SJSA1 (cell line): ENCODE results near the gene WIF1. TPM values are rescaled to one million over a fixed set of nuclear protein-coding genes. Genes with fewer than 3 reads are reported as not detected.

ENCODE experiments used
- DNase-seq, 2 experiments: peaks; one replicate each; pipeline ENCODE4 v3.0.0-alpha.2; 2015 to 2020; ENCODE audit warnings: low spot score in 2 of 2, low read depth in 1 of 2
- H3K27ac ChIP-seq: fragments of 250-450 bp; sonication (Bioruptor Pico); 2 replicates; pipeline ENCODE4 v1.5.1; 2020; ENCODE audit warnings: mild to moderate bottlenecking, moderate library complexity
- H3K27me3 ChIP-seq: fragments of 250-450 bp; sonication (Bioruptor Pico); replicated peaks from 2 replicates; pipeline ENCODE4 v1.5.1; 2020; ENCODE audit warnings: mild to moderate bottlenecking, moderate library complexity
- H3K36me3 ChIP-seq: fragments of 250-450 bp; sonication (Bioruptor Pico); 2 replicates; pipeline ENCODE4 v1.5.1; 2020; ENCODE audit warnings: mild to moderate bottlenecking
- H3K4me1 ChIP-seq: fragments of 250-450 bp; sonication (Bioruptor Pico); replicated peaks from 2 replicates; pipeline ENCODE4 v1.6.1; 2021; ENCODE audit warnings: mild to moderate bottlenecking
- H3K4me3 ChIP-seq: fragments of 250-450 bp; sonication (Bioruptor Pico); 2 replicates; pipeline ENCODE4 v1.5.1; 2020; ENCODE audit warnings: mild to moderate bottlenecking
- H3K9me3 ChIP-seq: fragments of 250-450 bp; sonication (Bioruptor Pico); replicated peaks from 2 replicates; pipeline ENCODE4 v1.5.1; 2020; ENCODE audit warnings: mild to moderate bottlenecking
- total RNA-seq: library from RNA; depleted of rRNA; stranded (reverse); fragments of >200 nt; shearing (Covaris generic); gene quantifications from 2 replicates; pipeline ENCODE4 v1.2.3, GENCODE V29; 2014

The WIF1 gene
- total RNA-seq, 1 experiment from 2014 or later = not detected

DNA sequence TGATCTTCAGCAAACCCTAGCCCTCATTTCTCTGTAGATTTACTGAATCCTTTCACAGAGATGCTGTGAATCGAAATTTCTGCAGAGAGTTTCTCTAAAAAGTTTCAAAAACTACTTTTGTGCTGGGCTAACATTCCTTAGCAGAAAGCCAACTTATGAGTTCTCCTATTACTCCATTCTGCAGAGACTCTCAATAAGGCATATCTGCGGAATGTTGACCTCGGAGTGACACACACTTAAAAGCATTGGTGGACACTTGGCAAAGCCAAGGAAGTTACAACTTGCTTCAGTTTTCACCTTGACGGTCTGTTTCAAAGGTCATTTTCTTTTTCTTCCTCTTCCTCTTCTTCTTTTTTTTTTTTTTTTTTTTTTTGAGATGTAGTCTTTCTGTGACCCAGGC is 75.8 kb downstream of the WIF1 start:
- no peak overlapping the region for H3K27ac ChIP-seq

GRCh38 chr12:65039301-65039700 is 81.8 kb downstream of the WIF1 start:
- no peak for DNase-seq
- H3K27me3 ChIP-seq = no peaks in the 10 kb centered on the region; the same call in 1 of the 2 replicates
- H3K36me3 ChIP-seq = no peaks in the 10 kb centered on the region
- no peak overlapping the region for H3K27ac ChIP-seq
- no peaks in the 10 kb centered on the region for H3K9me3 ChIP-seq
- no peak overlapping the region for H3K4me3 ChIP-seq
- no peaks in the 10 kb centered on the region for H3K4me1 ChIP-seq

More for the DNA sequence above, 75.8 kb downstream of the WIF1 start:
- H3K9me3 ChIP-seq = no peaks in the 10 kb centered on the region
- no peaks in the 10 kb centered on the region for H3K4me1 ChIP-seq
- DNase-seq = no peak
- H3K36me3 ChIP-seq = no peaks in the 10 kb centered on the region
- no peak overlapping the region for H3K4me3 ChIP-seq
- peaks cover 6% of the 10 kb centered on the region for H3K27me3 ChIP-seq

DNA sequence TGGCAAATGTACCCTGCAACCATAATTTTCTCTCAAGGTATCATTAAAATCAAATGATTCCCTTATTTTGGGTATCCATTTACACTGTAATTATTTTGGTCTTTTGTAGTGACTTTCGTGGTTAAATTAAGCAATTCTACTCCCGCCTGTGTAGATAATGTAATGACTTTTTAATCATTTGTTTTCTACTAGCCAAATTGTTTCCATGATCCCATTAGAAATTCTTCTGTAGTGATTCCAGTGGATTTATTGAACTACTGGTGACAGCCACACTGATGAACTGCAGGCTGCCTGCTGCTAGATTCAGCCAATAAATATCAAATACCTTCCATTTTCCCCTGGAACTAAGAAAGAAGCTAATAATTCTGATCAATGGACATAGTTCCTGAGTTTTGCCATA is 96.0 kb downstream of the WIF1 start:
- Histone ChIP-seq H3K27ac (no peak overlapping the region), H3K36me3 (no peaks in the 10 kb centered on the region), H3K4me3 (no peak overlapping the region), H3K4me1 (no peaks in the 10 kb centered on the region), H3K9me3 (no peaks in the 10 kb centered on the region), H3K27me3 (0 out of 2 replicates have a peak, but pooled peaks cover 5% of the 10 kb centered on the region)
- DNase-seq = no peak

DNA sequence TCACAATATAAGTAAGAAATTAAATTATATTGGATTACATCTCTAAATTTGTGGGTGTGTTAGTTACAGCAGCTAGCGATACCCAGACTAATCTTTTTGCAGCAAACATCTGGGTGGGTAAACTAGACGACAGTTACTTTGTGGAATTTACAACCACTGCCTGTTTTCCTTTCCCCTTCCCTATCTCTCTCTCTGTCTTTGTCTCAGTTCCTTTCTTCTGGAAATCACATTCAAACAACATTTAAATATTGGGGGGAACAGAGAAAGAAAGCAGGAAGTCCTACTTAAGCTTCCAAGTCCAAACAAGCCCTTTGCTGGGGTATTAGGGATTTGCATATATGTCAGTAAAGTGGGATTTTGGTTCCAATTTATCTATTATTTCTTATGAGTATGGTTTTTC is 97.6 kb downstream of the WIF1 start:
- H3K27ac ChIP-seq = no peak overlapping the region
- no peaks in the 10 kb centered on the region for H3K36me3 ChIP-seq
- no peaks in the 10 kb centered on the region for H3K9me3 ChIP-seq
- H3K4me1 ChIP-seq = no peaks in the 10 kb centered on the region
- H3K4me3 ChIP-seq = no peak overlapping the region
- H3K27me3 ChIP-seq = 0 out of 2 replicates have a peak, but pooled peaks cover 5% of the 10 kb centered on the region
- DNase-seq = no peak

GRCh38 chr12:65022960-65023359 is 98.1 kb downstream of the WIF1 start:
- Histone ChIP-seq H3K27ac (no peak overlapping the region), H3K4me3 (no peak overlapping the region), H3K36me3 (no peaks in the 10 kb centered on the region), H3K4me1 (no peaks in the 10 kb centered on the region), H3K27me3 (peaks cover 5% of the 10 kb centered on the region; the same call in 1 of the 2 replicates), H3K9me3 (no peaks in the 10 kb centered on the region)
- DNase-seq = no peak

DNA sequence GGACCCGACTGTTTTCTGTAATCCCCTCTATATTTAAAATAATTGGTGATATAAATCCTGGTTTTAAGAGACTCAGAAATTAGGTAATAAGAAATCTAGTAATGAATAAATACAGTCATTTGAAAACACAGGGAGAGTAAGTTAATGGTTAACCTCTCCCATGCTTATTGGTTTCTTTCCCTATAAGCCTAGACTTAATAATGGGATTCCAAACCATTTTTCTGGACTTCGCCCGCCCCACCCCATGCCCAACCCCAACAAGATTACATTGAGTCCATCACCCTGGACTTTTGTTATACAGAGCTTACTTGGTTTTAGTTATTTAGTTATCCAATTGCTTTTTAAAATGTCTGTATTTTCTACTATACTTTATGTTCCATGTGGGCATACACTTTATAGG is 98.7 kb downstream of the WIF1 start:
- H3K4me1 ChIP-seq = no peaks in the 10 kb centered on the region
- H3K36me3 ChIP-seq = no peaks in the 10 kb centered on the region
- H3K27ac ChIP-seq = no peak overlapping the region
- no peaks in the 10 kb centered on the region for H3K9me3 ChIP-seq
- peaks cover 5% of the 10 kb centered on the region; the same call in 1 of the 2 replicates for H3K27me3 ChIP-seq
- H3K4me3 ChIP-seq = no peak overlapping the region
- no peak for DNase-seq

DNA sequence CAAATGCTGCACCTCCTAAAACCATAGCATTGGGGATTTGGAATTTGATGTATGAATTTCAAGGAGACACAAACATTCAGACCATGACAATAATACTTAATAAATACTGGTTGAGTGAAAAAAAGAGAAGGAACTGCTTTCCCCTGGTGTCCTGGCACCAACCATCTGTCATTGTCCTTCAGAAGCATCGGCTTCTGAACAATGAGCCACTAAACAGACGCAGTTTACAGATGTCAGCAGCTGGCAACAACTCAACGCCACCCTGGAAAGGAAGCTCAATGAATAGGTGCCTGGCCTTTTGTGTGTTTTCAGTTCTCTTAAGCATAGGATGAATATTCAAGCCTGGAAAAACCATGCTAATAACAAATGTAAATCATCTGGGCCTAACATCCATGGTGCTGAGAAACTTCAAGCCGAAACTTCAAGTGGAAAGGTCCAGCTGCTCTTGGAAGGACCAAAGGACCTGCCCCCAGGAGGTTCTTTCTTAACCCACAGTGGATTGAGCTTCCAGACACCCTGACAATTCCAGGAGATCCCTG is 101.3 kb downstream of the WIF1 start:
- Histone ChIP-seq H3K27me3 (peaks cover 6% of the 10 kb centered on the region), H3K9me3 (no peaks in the 10 kb centered on the region), H3K4me3 (no peak overlapping the region), H3K27ac (no peak overlapping the region), H3K36me3 (no peaks in the 10 kb centered on the region), H3K4me1 (no peaks in the 10 kb centered on the region)
- DNase-seq = no peak

- no peak for DNase-seq
- H3K27ac ChIP-seq = no peak overlapping the region
- peaks cover 10% of the 10 kb centered on the region for H3K27me3 ChIP-seq
- no peak overlapping the region for H3K4me3 ChIP-seq
- no peaks in the 10 kb centered on the region for H3K9me3 ChIP-seq
- no peaks in the 10 kb centered on the region for H3K36me3 ChIP-seq
- no peaks in the 10 kb centered on the region for H3K4me1 ChIP-seq
These were observed 104.0 kb downstream of the WIF1 start for GRCh38 chr12:65016881-65017650.

- no peak for DNase-seq
- Histone ChIP-seq H3K4me1 (no peaks in the 10 kb centered on the region), H3K27me3 (peaks cover 10% of the 10 kb centered on the region), H3K4me3 (no peak overlapping the region), H3K27ac (no peak overlapping the region), H3K9me3 (no peaks in the 10 kb centered on the region), H3K36me3 (no peaks in the 10 kb centered on the region)
These were observed 105.3 kb downstream of the WIF1 start for GRCh38 chr12:65015850-65016249.

DNA sequence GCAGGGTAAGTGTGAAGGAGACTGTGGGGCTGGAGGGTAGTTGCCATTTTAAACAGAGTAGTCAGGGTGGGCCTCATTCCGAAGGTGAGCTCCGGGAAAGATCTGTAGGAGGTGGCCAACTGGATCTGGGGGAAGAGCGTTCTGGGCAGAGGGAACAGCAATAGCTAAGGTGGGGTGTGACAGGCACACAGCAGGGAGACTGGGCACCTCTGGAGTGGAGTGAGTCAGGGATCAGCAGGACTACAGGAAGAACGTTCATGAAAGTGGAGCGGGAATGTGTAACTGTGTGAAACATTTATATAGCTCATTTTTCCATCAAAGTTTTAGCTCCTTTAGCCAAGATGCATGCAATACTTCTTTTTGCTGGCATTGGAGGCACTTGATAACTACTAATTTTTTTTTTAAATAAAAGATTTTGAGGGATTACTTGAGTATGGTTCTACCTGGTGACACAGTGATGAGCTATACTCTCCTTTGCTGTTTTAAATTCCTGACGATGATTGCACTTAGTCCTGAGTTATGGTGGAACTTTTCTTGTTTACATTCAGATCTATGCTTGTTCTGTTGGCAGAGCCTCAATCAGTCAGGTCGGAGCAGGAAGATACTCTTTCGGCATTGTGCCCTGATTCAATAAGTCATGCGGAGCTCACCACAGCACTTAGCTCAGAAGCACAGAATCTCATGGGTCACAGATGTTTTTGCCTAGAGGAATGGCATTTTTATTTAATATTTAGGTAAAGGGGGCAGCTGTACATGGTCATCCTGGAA is 106.4 kb downstream of the WIF1 start:
- no peaks in the 10 kb centered on the region for H3K9me3 ChIP-seq
- H3K27ac ChIP-seq = no peak overlapping the region
- H3K27me3 ChIP-seq = peaks cover 10% of the 10 kb centered on the region
- no peaks in the 10 kb centered on the region for H3K36me3 ChIP-seq
- DNase-seq = no peak
- H3K4me3 ChIP-seq = no peak overlapping the region
- H3K4me1 ChIP-seq = no peaks in the 10 kb centered on the region

DNA sequence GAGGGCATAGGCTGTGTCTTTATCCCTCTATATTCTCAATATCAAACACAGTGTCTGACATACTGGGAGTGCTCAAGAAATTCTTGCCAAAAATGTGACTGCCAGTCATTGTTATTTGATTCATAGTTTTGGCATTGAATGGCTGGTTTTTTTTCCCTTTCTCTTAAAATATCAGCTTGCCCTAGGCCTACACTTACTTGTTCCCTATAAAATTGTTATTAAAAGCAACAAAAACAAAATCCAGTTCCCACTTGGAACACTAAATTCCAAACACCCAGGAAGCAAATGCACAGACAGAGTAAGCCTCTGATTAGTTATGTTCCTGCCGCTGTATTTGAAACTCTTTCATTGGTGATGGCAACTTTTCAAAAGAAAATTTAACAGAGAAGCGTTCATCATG is 110.7 kb downstream of the WIF1 start:
- no peak for DNase-seq
- H3K4me3 ChIP-seq = no peak overlapping the region
- H3K9me3 ChIP-seq = no peaks in the 10 kb centered on the region
- no peaks in the 10 kb centered on the region for H3K4me1 ChIP-seq
- H3K27ac ChIP-seq = no peak overlapping the region
- H3K36me3 ChIP-seq = no peaks in the 10 kb centered on the region
- 0 out of 2 replicates have a peak, but pooled peaks cover 4% of the 10 kb centered on the region for H3K27me3 ChIP-seq

- H3K4me1 ChIP-seq = peaks cover 4% of the 10 kb centered on the region; the same call in 1 of the 2 replicates
- H3K27me3 ChIP-seq = no peaks in the 10 kb centered on the region
- no peak overlapping the region for H3K27ac ChIP-seq
These were observed 115.4 kb downstream of the WIF1 start for GRCh38 chr12:65005716-65006115.

DNA sequence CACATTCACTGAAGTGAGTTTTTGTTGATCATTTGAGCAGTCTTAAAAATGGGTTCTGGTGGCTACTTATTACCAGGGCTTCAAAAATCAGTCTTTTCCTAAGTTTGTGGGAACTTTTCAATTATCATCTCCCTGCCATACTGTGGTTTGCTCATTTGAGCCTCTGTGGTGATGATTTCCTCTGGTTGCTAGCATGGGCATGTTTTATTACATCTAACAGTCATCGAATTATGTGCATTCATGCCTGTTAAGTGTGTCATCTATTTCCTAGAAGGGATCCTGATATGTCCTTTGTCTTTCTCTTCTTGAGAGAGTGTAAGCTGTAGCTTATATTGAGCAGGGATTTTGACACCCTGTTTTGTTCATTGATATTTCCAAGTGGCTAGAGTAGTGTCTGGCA is 116.8 kb downstream of the WIF1 start:
- DNase-seq = peak in 1 of 2 experiments; percentile 2
- Histone ChIP-seq H3K27ac (no peak overlapping the region), H3K4me3 (no peak overlapping the region)

More at GRCh38 chr12:65005716-65006115, 115.4 kb downstream of the WIF1 start:
- Histone ChIP-seq H3K4me3 (no peak overlapping the region), H3K9me3 (no peaks in the 10 kb centered on the region), H3K36me3 (no peaks in the 10 kb centered on the region)
- no peak for DNase-seq

More for the DNA sequence above, 116.8 kb downstream of the WIF1 start:
- Histone ChIP-seq H3K9me3 (no peaks in the 10 kb centered on the region), H3K4me1 (peaks cover 4% of the 10 kb centered on the region; the same call in 1 of the 2 replicates), H3K36me3 (no peaks in the 10 kb centered on the region), H3K27me3 (no peaks in the 10 kb centered on the region)
